GM12873 (cell line): ENCODE data around the gene UHRF1.

Source experiments
- CTCF ChIP-seq: IDR thresholded peaks from 2 replicates; pipeline ENCODE4 v1.5.1; 2012; ENCODE audit warnings: low read depth, mild to moderate bottlenecking, moderate library complexity, low read length, control low read depth; ENCODE audit not compliant: insufficient read depth; ENCODE audit errors: missing control alignments

Gene UHRF1

GRCh38 chr19:4987692-4988370 lies 78.5 kb downstream of the UHRF1 start:
- no peak for TF ChIP-seq CTCF

GRCh38 chr19:4988770-4989251 lies 79.5 kb downstream of the UHRF1 start:
- no peak for TF ChIP-seq CTCF

GRCh38 chr19:4990306-4990705 lies 81.0 kb downstream of the UHRF1 start:
- TF ChIP-seq CTCF: no peak

- no peak for TF ChIP-seq CTCF
Measured at GRCh38 chr19:4991538-4991937, 82.2 kb downstream of the UHRF1 start.

- TF ChIP-seq CTCF: no peak
Measured at GRCh38 chr19:4991996-4992698, 82.8 kb downstream of the UHRF1 start.

- TF ChIP-seq CTCF: no peak
Measured at GRCh38 chr19:4993683-4994082, 84.4 kb downstream of the UHRF1 start.

GRCh38 chr19:4996701-4997100 lies 87.4 kb downstream of the UHRF1 start:
- no peak for TF ChIP-seq CTCF
